Heart left ventricle (tissue), 13 donors: ENCODE results near the gene MKX.

Source experiments
- POLR2A ChIP-seq, 2 donors: fragments of 450-650 bp; IDR thresholded peaks; one replicate each; pipeline ENCODE4 v1.6.1; 2017; ENCODE audit warnings: antibody characterized with exemption in 2 of 2, mild to moderate bottlenecking in 2 of 2, moderate library complexity in 2 of 2
- TF ChIP-seq, protein P1 (sequence below), 12 donors: fragments of 200-600 bp; sonication (generic) in 4 of 12; IDR thresholded peaks; one replicate each; pipeline versions ENCODE4 v1.5.0 to v1.8.0; 2018 to 2022; ENCODE audit warnings: antibody characterized with exemption in 12 of 12, mild to moderate bottlenecking in 5 of 12
- donor health status: ischemic (EF 13 %, LVEDD 7.1; RV severe dilation, severe dysfunction).
- donor health status: DM: no; HTN: yes; CAD: no.
- donor health status: DM: no; HTN: no; CAD: no.
- donor health status: ischemic (EF 25% LVEDD 6.9; RV normal size, moderate dysfunction).
- donor health status: ischemic (EF 25% LVEDD 5.7; RV mildly dilated, moderate dysfunction).
- donor health status: ischemic (EF 35%, LVEDD 5.7; RV mildly dilated, moderate dysfunction).
- donor health status: nonischemic (EF 11% LVEDD 7.7; RV severe dilation, severe dysfunction).
- donor health status: DM: yes; HTN: yes; CAD: no.
- donor health status: PGD.
- donor health status: ischemic (EF 29% LVEDD 5.4; RV normal size, mild dysfunction).
- donor health status: nonischemic (EF 23%, LVEDD 6.1; RV moderate dilation, normal function).

DNA sequence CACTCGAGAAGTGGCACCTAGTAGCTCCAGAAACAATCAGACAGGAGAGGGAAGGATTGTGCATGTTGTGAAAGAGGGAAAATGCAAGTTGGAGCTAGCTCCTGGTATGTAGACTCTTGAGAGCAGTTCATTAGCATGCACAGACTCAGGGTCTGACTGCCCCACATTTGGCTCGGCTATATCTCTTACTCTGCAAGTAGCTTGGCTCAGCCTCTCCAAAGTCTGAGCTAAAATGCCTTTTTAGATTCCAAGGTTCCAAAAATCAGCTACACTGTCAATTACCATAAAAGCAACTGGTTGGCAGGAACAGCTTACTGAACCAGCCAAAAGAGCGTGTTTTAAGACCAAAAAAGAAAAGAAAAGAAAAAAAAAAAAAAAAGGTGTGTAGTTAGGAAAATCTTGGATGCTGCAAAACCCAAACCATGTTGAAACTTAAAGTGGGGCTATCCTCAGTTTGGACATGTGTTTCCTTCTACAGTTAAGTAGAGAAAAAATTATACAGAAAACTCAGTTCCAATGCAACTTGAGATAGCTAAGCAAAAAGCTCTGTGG lies 65.5 kb downstream of the MKX start:
- TF ChIP-seq POLR2A (IDR thresholded peaks at IDR 0.05), result no peak
- TF ChIP-seq, protein P1, sequence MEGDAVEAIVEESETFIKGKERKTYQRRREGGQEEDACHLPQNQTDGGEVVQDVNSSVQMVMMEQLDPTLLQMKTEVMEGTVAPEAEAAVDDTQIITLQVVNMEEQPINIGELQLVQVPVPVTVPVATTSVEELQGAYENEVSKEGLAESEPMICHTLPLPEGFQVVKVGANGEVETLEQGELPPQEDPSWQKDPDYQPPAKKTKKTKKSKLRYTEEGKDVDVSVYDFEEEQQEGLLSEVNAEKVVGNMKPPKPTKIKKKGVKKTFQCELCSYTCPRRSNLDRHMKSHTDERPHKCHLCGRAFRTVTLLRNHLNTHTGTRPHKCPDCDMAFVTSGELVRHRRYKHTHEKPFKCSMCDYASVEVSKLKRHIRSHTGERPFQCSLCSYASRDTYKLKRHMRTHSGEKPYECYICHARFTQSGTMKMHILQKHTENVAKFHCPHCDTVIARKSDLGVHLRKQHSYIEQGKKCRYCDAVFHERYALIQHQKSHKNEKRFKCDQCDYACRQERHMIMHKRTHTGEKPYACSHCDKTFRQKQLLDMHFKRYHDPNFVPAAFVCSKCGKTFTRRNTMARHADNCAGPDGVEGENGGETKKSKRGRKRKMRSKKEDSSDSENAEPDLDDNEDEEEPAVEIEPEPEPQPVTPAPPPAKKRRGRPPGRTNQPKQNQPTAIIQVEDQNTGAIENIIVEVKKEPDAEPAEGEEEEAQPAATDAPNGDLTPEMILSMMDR (IDR thresholded peaks at IDR 0.05), result no peak
